NCI-H446 treated with DMSO at 0.1 percent for 48 hours (cell line): ENCODE measurements around the gene PNPLA1.

Experiments
- DNase-seq: peaks from one replicate; lab custom pipeline; 2025; lab: John Stamatoyannopoulos, UW

The PNPLA1 gene

GRCh38 chr6:36269834-36270705, at the start of gene PNPLA1:
Gene PNPLA1 (plus strand): TSS chr6:36270060. CDS start chr6:36270460, 400 bp downstream.
- no peak for DNase-seq

- no peak for DNase-seq
These were observed 49.6 kb upstream of the PNPLA1 start for GRCh38 chr6:36220226-36220625.

- no peak for DNase-seq
These were observed 48.2 kb upstream of the PNPLA1 start for GRCh38 chr6:36221674-36222073.

GRCh38 chr6:36222924-36223323, 46.9 kb upstream of the PNPLA1 start:
- no peak for DNase-seq

- no peak for DNase-seq
These were observed 46.2 kb upstream of the PNPLA1 start for GRCh38 chr6:36223706-36224105.

- no peak for DNase-seq
These were observed 44.9 kb upstream of the PNPLA1 start for GRCh38 chr6:36224918-36225461.

GRCh38 chr6:36226438-36227047, 43.3 kb upstream of the PNPLA1 start:
- DNase-seq = no peak

- no peak for DNase-seq
These were observed 42.3 kb upstream of the PNPLA1 start for GRCh38 chr6:36227379-36228228.

GRCh38 chr6:36229223-36229622, 40.6 kb upstream of the PNPLA1 start:
- no peak for DNase-seq

- DNase-seq = no peak
These were observed 39.5 kb upstream of the PNPLA1 start for GRCh38 chr6:36230371-36230770.

GRCh38 chr6:36232172-36232571, 37.7 kb upstream of the PNPLA1 start:
- no peak for DNase-seq

- DNase-seq = no peak
These were observed 34.6 kb upstream of the PNPLA1 start for GRCh38 chr6:36235309-36235708.

- DNase-seq = no peak
These were observed 34.0 kb upstream of the PNPLA1 start for GRCh38 chr6:36235862-36236261.

GRCh38 chr6:36239774-36240173, 30.1 kb upstream of the PNPLA1 start:
- DNase-seq = no peak

- DNase-seq = no peak
These were observed 28.1 kb upstream of the PNPLA1 start for GRCh38 chr6:36241728-36242127.

- DNase-seq = no peak
These were observed 27.7 kb upstream of the PNPLA1 start for GRCh38 chr6:36242161-36242560.

GRCh38 chr6:36242626-36243025, 27.2 kb upstream of the PNPLA1 start:
- no peak for DNase-seq

- no peak for DNase-seq
These were observed 26.2 kb upstream of the PNPLA1 start for GRCh38 chr6:36243562-36244212.

GRCh38 chr6:36244641-36245280, 25.1 kb upstream of the PNPLA1 start:
- no peak for DNase-seq

- no peak for DNase-seq
These were observed 24.2 kb upstream of the PNPLA1 start for GRCh38 chr6:36245572-36246061.
